ENCODE measurements around the gene MGLL. TPM values are rescaled to one million over a fixed set of nuclear protein-coding genes. Genes with fewer than 3 reads are reported as not detected.

Gene MGLL
- total RNA-seq, 1 donor from 2014 or later, result 36.4 TPM

- no peak for DNase-seq
Measured at GRCh38 chr3:127789990-127790881, 32.1 kb downstream of the MGLL start.

GRCh38 chr3:127789051-127789450 is 33.3 kb downstream of the MGLL start:
- DNase-seq, result no peak

GRCh38 chr3:127788451-127788909 is 33.8 kb downstream of the MGLL start:
- no peak for DNase-seq

GRCh38 chr3:127787571-127788365 is 34.5 kb downstream of the MGLL start:
- DNase-seq, result no peak

- peak; percentile 51 for DNase-seq
Measured at GRCh38 chr3:127787071-127787490, 35.2 kb downstream of the MGLL start.

GRCh38 chr3:127786353-127787070 is 35.8 kb downstream of the MGLL start:
- DNase-seq, result peak; percentile 97

- DNase-seq, result no peak
Measured at GRCh38 chr3:127785711-127786265, 36.5 kb downstream of the MGLL start.

- no peak for DNase-seq
Measured at GRCh38 chr3:127784865-127785710, 37.2 kb downstream of the MGLL start.

GRCh38 chr3:127784283-127784682 is 38.0 kb downstream of the MGLL start:
- no peak for DNase-seq

GRCh38 chr3:127783642-127784160 is 38.6 kb downstream of the MGLL start:
- DNase-seq, result no peak

GRCh38 chr3:127783166-127783565 is 39.1 kb downstream of the MGLL start:
- DNase-seq, result no peak

GRCh38 chr3:127781411-127782001 is 40.8 kb downstream of the MGLL start:
- no peak for DNase-seq

- DNase-seq, result no peak
Measured at GRCh38 chr3:127780536-127781400, 41.5 kb downstream of the MGLL start.

GRCh38 chr3:127779747-127780146 is 42.6 kb downstream of the MGLL start:
- no peak for DNase-seq

- no peak for DNase-seq
Measured at GRCh38 chr3:127777921-127778656, 44.2 kb downstream of the MGLL start.

GRCh38 chr3:127777332-127777731 is 45.0 kb downstream of the MGLL start:
- no peak for DNase-seq

- no peak for DNase-seq
Measured at GRCh38 chr3:127776347-127776746, 46.0 kb downstream of the MGLL start.

GRCh38 chr3:127775398-127776109 is 46.8 kb downstream of the MGLL start:
- peak; percentile 90 for DNase-seq
